Esophagus muscularis mucosa (tissue), 4 donors: ENCODE results near the gene WNT1.

ENCODE experiments used
- CTCF ChIP-seq, 3 experiments: fragments of 200-600 bp in 2 of 3; fragments of 450-650 bp in 1 of 3; sonication (generic) in 2 of 3; IDR thresholded peaks; one replicate each; pipeline ENCODE4 v1.5.1; 2017 to 2019; ENCODE audit warnings: antibody characterized with exemption in 3 of 3, mild to moderate bottlenecking in 2 of 3, moderate library complexity in 1 of 3
- EP300 ChIP-seq: sonication (generic); formaldehyde crosslinking; IDR thresholded peaks from one replicate; pipeline ENCODE4 v1.6.1; 2017; ENCODE audit warnings: antibody characterized with exemption
- POLR2A ChIP-seq: fragments of 450-650 bp; IDR thresholded peaks from one replicate; pipeline ENCODE4 v1.6.1; 2017; ENCODE audit warnings: antibody characterized with exemption, moderate library complexity, mild to moderate bottlenecking, low read depth
- POLR2AphosphoS5 ChIP-seq, 2 donors: sonication (generic); formaldehyde crosslinking; IDR thresholded peaks; one replicate each; pipeline ENCODE4 v1.6.1; 2017; ENCODE audit warnings: antibody characterized with exemption in 2 of 2

GRCh38 chr12:48954841-48955501 is 23.2 kb upstream of the WNT1 start:
- TF ChIP-seq CTCF (IDR thresholded peaks at IDR 0.05), result no peak
- TF ChIP-seq EP300, result no peak
- TF ChIP-seq POLR2A, result no peak
- TF ChIP-seq POLR2AphosphoS5 (IDR thresholded peaks at IDR 0.05), result no peak
